ENCODE results near the gene LAMC2.

The LAMC2 gene

DNA sequence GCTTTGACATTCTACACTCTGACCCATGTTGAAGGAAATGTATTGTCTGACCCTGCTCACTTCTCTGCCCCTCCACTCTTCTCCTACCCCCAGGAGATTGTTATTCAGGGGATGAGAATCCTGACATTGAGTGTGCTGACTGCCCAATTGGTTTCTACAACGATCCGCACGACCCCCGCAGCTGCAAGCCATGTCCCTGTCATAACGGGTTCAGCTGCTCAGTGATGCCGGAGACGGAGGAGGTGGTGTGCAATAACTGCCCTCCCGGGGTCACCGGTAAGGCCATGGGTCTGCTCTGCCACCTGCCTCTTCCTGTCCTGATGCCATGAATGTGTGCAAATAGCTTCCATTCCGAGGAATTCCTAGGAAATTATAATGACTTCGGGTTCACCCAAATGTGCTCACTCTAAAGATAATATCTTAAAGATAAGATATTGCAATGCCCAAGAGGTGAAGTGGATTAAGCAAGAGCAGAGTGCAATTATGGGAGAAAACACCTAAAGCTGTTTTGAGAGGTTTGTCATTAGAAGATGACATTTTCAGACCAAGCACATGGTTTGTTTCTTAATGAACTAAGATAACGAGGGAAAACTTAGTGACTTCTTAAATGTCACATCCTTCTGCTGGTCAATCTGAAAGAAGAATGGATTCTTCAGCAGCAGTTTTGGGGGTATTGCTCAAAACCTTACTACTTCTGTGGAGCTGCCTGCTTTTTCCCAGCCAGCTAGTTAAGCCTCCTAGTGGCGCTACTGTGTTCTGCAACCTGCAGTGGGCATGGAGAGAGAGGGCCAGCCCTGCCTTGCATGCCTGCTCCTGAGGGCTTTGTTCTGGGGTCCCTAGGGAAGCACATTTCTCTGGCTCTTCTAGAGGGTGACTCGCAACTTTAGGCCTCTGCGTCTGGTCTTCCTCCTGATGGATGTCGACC is 41.6 kb downstream of the LAMC2 start:
- Histone ChIP-seq H3K36me3 (ENCODE audit: insufficient read depth, low read length) (no peaks in the 10 kb centered on the region), H3K27me3 (ENCODE audit: control insufficient read depth, insufficient read depth, low read length) (no peaks in the 10 kb centered on the region), H3K4me3 (ENCODE audit: low read length) (no peak overlapping the region), H3K4me2 (ENCODE audit: low read length) (no peak overlapping the region), H3K9me3 (replicated peaks; ENCODE audit: low read length) (no peaks in the 10 kb centered on the region), H3K9ac (ENCODE audit: low read depth, low read length) (no peak overlapping the region), H3K4me1 (ENCODE audit: control insufficient read depth, insufficient read depth, low read length) (no peaks in the 10 kb centered on the region)

DNA sequence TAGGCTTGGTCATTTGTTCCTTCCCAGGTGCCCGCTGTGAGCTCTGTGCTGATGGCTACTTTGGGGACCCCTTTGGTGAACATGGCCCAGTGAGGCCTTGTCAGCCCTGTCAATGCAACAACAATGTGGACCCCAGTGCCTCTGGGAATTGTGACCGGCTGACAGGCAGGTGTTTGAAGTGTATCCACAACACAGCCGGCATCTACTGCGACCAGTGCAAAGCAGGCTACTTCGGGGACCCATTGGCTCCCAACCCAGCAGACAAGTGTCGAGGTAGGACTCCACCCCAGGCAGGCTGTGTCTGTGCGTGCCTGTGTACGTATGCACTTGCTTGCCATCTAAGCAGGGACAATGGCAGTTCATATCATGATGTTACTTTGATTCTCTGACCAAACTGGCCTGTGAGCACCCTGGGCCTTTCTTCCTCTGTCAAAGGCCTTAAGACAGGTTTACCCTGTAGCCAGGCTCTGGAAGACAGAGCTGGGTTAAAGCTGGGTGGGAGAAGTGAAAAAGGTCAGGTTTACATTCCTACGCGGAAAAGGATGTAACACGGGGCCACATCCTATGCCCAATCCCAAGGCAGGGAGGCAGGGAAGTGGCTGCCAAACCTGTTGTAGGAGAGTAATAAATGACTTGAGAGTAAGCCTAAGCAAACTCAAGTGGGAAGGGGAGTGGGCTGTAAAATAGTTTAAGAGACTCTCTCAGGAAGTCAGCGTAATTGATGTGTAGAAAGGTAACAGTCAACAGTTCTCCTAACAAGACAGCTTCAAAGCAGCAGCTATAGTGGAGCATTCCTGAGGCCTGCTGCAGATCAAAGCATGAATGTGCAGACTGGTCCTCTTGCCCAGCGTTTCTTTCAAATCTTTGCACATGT is 42.5 kb downstream of the LAMC2 start:
- no peak overlapping the region for H3K9ac ChIP-seq (ENCODE audit: low read depth, low read length)
- H3K9me3 ChIP-seq (replicated peaks; ENCODE audit: low read length), result no peaks in the 10 kb centered on the region
- no peaks in the 10 kb centered on the region for H3K27me3 ChIP-seq (ENCODE audit: control insufficient read depth, insufficient read depth, low read length)
- no peak overlapping the region for H3K4me3 ChIP-seq (ENCODE audit: low read length)
- no peaks in the 10 kb centered on the region for H3K36me3 ChIP-seq (ENCODE audit: insufficient read depth, low read length)
- H3K4me2 ChIP-seq (ENCODE audit: low read length), result no peak overlapping the region
- no peaks in the 10 kb centered on the region for H3K4me1 ChIP-seq (ENCODE audit: control insufficient read depth, insufficient read depth, low read length)

DNA sequence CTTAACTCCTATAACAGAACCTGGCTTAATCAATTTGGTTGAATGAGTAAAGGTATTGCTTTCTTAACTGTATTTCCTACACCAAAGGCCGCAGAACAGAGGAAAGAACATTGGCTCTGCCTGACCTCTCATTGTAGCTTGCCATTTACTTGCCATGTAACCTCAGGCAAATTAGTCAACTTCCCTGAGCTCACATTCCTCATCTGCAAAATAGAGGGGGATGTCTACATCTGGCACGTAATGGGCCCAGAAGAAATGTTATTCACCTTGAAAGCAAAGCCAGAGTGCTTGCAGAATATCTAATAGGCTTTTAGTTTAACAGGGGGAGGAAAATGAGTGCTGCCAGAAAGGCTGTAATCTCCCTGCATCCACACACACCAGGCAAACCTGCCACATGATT is 44.3 kb downstream of the LAMC2 start:
- peaks cover 13% of the 10 kb centered on the region for H3K4me1 ChIP-seq (ENCODE audit: control insufficient read depth, insufficient read depth, low read length)

DNA sequence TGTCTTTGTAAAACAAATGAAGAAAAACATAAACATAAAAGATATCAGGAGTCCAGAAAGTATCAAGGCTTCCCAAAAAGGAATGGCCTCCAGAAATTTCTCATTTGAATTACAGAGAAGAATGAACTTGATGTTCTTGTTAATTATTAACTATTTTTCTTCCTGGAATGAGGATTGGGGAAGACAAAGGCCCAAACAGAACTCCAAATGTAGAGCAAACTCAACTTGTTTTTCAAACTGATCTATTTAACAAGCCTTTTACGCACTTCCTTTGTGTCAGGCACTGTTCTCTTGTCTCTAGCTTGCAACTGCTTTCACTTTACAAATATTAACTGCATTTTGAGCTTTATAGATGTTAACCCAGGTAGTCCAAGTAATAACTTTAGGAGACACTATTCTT is 45.5 kb downstream of the LAMC2 start:
- no peak overlapping the region for H3K9ac ChIP-seq (ENCODE audit: low read depth, low read length)
- H3K4me2 ChIP-seq (ENCODE audit: low read length), result no peak overlapping the region
- peaks cover 16% of the 10 kb centered on the region for H3K4me1 ChIP-seq (ENCODE audit: control insufficient read depth, insufficient read depth, low read length)
- H3K9me3 ChIP-seq (replicated peaks; ENCODE audit: low read length), result no peaks in the 10 kb centered on the region
- no peaks in the 10 kb centered on the region for H3K27me3 ChIP-seq (ENCODE audit: control insufficient read depth, insufficient read depth, low read length)
- no peaks in the 10 kb centered on the region for H3K36me3 ChIP-seq (ENCODE audit: insufficient read depth, low read length)
- no peak overlapping the region for H3K4me3 ChIP-seq (ENCODE audit: low read length)

More for the DNA sequence above, 44.3 kb downstream of the LAMC2 start:
- Histone ChIP-seq H3K36me3 (ENCODE audit: insufficient read depth, low read length) (no peaks in the 10 kb centered on the region), H3K4me2 (ENCODE audit: low read length) (no peak overlapping the region), H3K9ac (ENCODE audit: low read depth, low read length) (no peak overlapping the region), H3K9me3 (replicated peaks; ENCODE audit: low read length) (no peaks in the 10 kb centered on the region), H3K27me3 (ENCODE audit: control insufficient read depth, insufficient read depth, low read length) (no peaks in the 10 kb centered on the region), H3K4me3 (ENCODE audit: low read length) (no peak overlapping the region)

DNA sequence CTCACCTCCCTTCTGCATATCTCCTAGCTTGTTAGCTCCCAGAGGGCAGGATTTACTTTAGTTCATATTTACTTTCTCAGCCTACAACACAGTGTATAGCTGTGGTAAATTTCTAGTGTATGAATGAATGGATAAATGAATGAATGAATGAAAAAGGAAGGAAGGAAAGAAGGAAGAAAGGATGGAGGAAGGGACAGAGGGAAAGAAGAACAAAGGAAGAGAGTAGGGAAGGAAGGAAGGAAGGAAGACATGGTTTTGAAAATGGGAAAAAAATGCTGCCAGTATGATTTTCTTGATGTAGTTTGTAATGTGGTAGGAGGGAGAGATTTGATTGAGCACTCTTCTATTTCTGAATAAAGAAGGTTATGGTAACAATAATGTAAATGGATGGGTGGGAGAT is 47.0 kb downstream of the LAMC2 start:
- Histone ChIP-seq H3K36me3 (ENCODE audit: insufficient read depth, low read length) (no peaks in the 10 kb centered on the region), H3K4me3 (ENCODE audit: low read length) (no peak overlapping the region), H3K4me1 (ENCODE audit: control insufficient read depth, insufficient read depth, low read length) (peaks cover 28% of the 10 kb centered on the region), H3K9ac (ENCODE audit: low read depth, low read length) (no peak overlapping the region), H3K4me2 (ENCODE audit: low read length) (no peak overlapping the region), H3K9me3 (replicated peaks; ENCODE audit: low read length) (no peaks in the 10 kb centered on the region), H3K27me3 (ENCODE audit: control insufficient read depth, insufficient read depth, low read length) (no peaks in the 10 kb centered on the region)

DNA sequence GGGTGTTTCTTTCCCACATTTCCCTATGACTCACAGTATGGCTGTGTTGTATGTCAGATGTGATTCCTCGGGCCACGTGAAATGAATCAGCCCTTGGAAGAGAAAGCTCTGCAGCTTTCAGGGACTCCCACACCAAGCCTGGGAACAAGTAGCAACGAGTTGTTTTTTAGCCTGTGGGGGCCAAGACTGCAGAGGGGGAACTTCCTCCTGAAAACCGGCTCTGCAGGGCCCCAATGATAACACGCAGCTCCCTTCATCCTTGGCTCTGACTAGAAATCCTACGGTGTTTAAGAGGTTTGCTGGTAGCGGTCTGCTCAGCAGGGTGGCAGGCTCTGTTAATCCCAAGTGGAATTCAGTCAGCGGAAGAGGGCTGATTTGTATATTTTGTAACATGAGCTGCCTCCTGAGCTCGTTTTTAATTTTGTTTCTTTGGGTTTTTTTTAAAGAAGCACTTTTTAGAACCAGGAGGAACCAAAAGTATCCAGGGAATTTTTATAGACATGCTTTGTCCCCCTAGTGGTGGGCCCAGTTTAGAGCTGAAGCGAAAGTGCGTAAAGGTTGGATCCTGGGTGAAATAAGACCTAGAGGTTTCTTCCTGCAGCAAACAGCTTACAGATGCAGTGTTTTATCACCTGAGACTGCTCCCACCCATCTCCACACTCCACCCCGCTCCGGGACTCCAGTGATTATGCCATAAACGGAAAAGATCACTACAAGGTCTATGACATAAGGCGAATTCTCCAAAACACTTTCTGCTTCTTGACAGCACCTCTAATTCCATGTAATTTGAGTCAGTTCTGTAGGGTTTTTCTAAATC is 48.8 kb downstream of the LAMC2 start:
- Histone ChIP-seq H3K4me3 (ENCODE audit: low read length) (peak overlapping the region; percentile 66), H3K4me1 (ENCODE audit: control insufficient read depth, insufficient read depth, low read length) (peaks cover 38% of the 10 kb centered on the region), H3K36me3 (ENCODE audit: insufficient read depth, low read length) (no peaks in the 10 kb centered on the region), H3K4me2 (ENCODE audit: low read length) (peak overlapping the region; percentile 92), H3K9me3 (replicated peaks; ENCODE audit: low read length) (no peaks in the 10 kb centered on the region), H3K27me3 (ENCODE audit: control insufficient read depth, insufficient read depth, low read length) (no peaks in the 10 kb centered on the region), H3K9ac (ENCODE audit: low read depth, low read length) (peak overlapping the region; percentile 84)

DNA sequence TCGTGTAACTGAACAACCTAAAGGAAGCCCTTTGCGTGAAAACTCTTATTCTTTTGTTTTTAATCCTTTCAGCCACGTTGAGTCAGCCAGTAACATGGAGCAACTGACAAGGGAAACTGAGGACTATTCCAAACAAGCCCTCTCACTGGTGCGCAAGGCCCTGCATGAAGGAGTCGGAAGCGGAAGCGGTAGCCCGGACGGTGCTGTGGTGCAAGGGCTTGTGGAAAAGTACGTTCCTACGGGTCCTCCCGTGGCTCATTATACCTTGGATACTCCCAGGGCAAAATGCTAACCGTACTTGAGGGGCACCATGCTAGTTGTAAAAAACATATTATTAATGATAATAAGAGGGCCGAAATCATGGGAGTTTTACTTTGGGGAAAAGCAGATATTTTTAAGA is 49.4 kb downstream of the LAMC2 start:
- Histone ChIP-seq H3K4me1 (ENCODE audit: control insufficient read depth, insufficient read depth, low read length) (peaks cover 38% of the 10 kb centered on the region), H3K4me2 (ENCODE audit: low read length) (peak overlapping the region; percentile 92), H3K9me3 (replicated peaks; ENCODE audit: low read length) (no peaks in the 10 kb centered on the region), H3K9ac (ENCODE audit: low read depth, low read length) (peak overlapping the region; percentile 84), H3K27me3 (ENCODE audit: control insufficient read depth, insufficient read depth, low read length) (no peaks in the 10 kb centered on the region), H3K4me3 (ENCODE audit: low read length) (peak overlapping the region; percentile 66), H3K36me3 (ENCODE audit: insufficient read depth, low read length) (no peaks in the 10 kb centered on the region)

DNA sequence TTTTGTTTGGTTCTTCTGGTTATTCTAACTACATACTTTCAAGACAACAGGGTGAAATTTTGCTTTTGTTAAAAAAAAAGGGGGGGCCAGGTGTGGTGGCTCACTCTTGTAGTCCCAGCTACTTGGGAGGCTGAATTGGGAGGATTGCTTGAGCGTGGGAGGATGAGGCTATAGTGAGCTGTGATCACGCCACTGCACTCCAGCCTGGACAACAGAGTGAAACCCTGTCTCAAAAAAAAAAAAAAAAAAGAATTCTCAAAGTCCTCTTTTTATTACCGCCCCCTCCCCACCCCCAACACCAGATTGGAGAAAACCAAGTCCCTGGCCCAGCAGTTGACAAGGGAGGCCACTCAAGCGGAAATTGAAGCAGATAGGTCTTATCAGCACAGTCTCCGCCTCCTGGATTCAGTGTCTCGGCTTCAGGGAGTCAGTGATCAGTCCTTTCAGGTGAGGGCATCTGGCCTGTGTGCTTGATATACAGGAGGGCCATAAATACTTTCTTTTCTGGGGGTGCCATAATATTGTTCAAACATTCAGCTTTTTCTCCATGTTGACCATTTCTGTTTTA is 50.2 kb downstream of the LAMC2 start:
- Histone ChIP-seq H3K4me2 (ENCODE audit: low read length) (no peak overlapping the region), H3K27me3 (ENCODE audit: control insufficient read depth, insufficient read depth, low read length) (no peaks in the 10 kb centered on the region), H3K36me3 (ENCODE audit: insufficient read depth, low read length) (no peaks in the 10 kb centered on the region), H3K9me3 (replicated peaks; ENCODE audit: low read length) (no peaks in the 10 kb centered on the region), H3K4me3 (ENCODE audit: low read length) (no peak overlapping the region), H3K4me1 (ENCODE audit: control insufficient read depth, insufficient read depth, low read length) (peaks cover 40% of the 10 kb centered on the region), H3K9ac (ENCODE audit: low read depth, low read length) (no peak overlapping the region)

DNA sequence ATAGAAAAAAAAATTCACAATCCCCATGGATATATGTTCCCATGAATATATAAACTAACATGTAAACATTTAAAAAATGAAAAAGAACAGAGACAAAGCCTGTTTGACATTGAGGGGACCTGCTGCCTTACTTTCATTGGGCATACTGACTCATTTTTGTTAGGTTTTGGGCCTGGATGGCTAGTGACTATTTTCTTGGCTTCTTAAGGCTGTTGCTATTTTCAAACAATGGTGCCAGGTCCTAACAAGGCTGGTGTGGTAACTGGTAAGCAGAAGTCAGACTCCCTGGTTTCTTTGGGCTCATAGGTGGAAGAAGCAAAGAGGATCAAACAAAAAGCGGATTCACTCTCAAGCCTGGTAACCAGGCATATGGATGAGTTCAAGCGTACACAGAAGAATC is 51.0 kb downstream of the LAMC2 start:
- Histone ChIP-seq H3K27me3 (ENCODE audit: control insufficient read depth, insufficient read depth, low read length) (no peaks in the 10 kb centered on the region), H3K4me1 (ENCODE audit: control insufficient read depth, insufficient read depth, low read length) (peaks cover 48% of the 10 kb centered on the region), H3K4me3 (ENCODE audit: low read length) (no peak overlapping the region), H3K36me3 (ENCODE audit: insufficient read depth, low read length) (no peaks in the 10 kb centered on the region), H3K9me3 (replicated peaks; ENCODE audit: low read length) (no peaks in the 10 kb centered on the region), H3K9ac (ENCODE audit: low read depth, low read length) (no peak overlapping the region), H3K4me2 (ENCODE audit: low read length) (no peak overlapping the region)

DNA sequence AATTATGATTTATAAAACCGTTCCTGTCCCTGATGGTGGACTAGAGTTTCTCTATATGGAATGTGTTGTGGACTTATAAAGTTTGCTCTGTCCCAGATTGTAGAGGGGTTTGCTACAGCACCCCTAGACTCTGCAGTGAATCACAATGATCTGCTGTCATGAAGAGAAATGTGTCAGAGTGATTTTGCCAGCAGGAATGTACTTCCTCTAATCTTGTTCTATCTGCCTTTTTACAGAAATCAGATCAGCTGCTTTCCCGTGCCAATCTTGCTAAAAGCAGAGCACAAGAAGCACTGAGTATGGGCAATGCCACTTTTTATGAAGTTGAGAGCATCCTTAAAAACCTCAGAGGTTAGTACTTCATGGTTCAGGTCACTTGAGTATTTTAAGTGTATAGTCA is 52.0 kb downstream of the LAMC2 start:
- peak overlapping the region; percentile 46 for H3K9ac ChIP-seq (ENCODE audit: low read depth, low read length)
- peaks cover 51% of the 10 kb centered on the region for H3K4me1 ChIP-seq (ENCODE audit: control insufficient read depth, insufficient read depth, low read length)
- no peak overlapping the region for H3K4me2 ChIP-seq (ENCODE audit: low read length)
- no peaks in the 10 kb centered on the region for H3K27me3 ChIP-seq (ENCODE audit: control insufficient read depth, insufficient read depth, low read length)
- no peaks in the 10 kb centered on the region for H3K9me3 ChIP-seq (replicated peaks; ENCODE audit: low read length)
- no peak overlapping the region for H3K4me3 ChIP-seq (ENCODE audit: low read length)
- H3K36me3 ChIP-seq (ENCODE audit: insufficient read depth, low read length), result no peaks in the 10 kb centered on the region
